Measurements from ENCODE around the gene PRDM2.
"Not testable (repeated sequence)": the region's sequence is repeated elsewhere in the genome, so short reads cannot be mapped to it uniquely, and the experiment has no call there.

Gene PRDM2

DNA sequence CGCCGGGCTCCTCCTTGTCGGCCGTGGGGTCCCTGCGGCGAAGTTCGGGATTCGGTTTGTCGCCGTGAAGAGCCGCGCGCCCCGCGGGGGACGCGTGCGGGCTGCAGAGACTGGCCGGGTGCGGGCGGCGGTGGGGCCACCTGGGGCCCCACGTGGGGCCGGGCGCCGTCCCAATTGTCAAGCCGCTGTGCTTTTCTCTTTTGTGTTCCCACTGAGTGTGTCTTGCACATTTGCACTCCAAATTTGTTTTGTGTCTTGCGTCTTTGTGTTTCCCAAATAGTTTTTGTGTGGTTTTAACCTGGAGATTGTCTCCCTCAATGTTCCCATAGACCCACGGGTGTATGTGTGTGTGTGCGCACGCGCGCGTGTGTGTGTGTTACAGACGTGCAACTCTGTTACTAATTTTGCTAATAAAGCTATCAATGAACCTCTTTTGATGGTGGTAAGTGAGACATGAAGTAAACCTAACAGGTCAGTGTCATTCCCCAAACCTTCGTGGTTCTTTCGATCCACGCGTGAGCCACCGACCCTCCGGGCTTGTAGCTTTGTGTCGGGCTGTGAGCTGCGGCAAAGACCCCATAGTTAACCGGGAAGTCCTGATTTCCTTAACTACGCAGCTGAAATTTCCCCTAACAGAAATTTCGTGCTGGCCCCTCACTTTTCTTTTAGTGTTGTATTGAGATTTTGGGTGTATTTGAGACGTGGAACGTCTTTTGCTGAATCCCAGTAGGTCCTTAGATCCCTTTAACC is 708 bp downstream of the PRDM2 start:
- DNase-seq (ENCODE audit: low spot score): no peak

DNA sequence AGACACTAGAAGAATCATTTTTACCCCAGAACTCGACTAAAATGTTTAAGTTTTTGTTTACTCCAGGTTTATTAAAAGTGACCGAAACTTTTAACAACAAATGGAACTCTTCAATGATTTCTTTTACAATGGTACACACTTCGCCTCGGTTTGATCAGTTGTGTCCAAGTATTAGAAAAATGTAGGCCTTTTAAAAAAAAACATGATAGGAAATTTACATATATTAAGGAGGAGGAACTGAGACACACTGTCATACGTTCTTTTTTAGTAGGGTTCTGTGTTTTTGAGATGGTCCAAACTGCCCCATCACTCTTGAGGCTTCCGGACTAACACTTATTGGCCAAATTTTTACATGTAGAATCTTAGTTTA is 1.3 kb downstream of the PRDM2 start:
- DNase-seq (ENCODE audit: low spot score): no peak

DNA sequence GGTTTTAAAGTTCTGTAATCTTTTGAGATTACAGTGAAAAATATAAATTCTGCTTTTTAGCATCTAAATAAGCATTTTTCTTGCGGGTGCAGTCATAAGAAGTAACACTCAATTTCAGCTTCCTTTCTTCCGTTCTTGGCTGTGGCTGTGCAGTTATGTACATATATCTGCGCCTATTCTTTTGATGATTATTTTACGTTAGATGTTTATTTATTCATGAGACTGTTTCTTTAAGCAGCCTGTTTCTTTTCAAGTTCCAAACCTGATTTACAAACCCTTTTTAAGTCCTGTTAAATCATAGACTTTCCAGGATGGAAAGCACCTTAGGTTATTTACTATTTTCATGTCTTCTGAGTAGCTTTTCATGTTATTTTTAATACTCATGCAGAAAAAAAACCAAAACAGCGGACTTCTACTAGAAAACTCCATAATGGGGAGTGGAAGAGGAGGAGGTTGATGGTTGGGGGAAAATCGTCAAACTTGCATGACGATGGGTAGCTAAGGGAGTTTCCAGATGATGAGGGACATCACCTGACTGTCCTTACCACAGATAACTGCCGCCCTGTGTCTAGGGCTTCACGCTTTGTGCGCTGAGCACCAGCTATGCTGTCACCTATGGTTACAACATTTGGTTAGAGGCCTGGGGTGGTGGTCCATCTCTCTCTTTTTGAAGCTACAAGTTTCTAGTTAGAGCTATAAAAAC is 2.6 kb downstream of the PRDM2 start:
- no peak for DNase-seq (ENCODE audit: low spot score)

DNA sequence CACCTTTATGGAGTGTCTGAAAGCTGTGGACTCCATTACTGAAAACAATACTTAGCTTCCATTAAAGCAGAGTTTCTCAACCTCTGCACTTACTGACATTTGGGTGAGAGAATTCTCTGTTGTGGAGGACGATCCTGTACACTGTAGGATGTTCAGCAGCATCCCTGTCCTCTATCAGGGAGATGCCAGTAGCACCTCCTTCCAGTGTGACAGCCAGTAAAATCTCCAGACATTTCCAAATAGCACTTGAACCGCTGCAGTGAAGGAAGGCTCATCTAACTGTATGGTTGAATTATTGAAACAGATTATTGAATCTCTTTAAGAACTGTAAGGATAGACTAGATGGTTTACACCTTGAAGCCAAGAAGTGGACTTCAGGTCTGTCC is 3.1 kb downstream of the PRDM2 start:
- no peak for DNase-seq (ENCODE audit: low spot score)

DNA sequence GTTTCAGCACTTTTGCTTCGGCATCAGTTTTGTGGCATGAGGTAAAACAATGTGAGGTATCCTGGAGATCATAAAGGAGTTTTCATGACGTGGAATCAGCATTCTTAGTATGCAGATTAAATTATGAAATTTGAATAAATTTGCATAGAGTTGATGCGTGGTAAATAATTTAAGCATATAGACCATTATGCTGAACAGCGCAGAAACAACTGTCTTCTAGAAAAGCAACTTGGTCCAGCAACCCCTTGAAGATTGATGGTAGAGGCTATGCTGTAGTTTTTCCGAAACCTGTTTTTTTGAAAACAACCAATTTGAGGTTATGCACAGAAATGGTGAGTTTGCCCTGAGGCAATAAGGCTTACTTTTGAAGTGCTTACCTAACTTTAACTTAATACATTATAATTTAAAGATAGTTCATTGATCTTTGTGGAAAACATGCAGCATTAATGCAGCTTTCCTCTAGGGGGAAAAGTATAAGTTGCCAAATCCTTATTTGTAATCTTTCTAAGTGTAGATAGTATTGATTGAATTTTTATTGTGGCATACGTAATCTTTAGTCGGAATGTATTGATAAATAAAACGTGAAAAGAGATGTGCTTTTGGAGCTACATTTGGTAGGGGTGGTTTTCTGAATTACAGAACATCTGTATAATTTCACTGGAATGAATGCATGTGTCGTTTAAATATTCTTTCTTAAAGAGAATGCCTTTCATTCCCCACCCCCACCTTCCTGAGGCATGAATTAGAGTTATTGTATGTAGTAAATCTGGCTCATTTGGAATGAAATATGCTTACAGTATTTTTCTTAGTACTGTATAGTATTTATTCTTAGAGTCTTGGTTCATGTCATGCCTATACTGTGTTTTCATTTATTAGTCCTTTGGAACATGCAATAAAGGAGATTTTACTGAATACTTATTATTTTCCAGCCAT is 3.8 kb downstream of the PRDM2 start:
- DNase-seq (ENCODE audit: low spot score): no peak

DNA sequence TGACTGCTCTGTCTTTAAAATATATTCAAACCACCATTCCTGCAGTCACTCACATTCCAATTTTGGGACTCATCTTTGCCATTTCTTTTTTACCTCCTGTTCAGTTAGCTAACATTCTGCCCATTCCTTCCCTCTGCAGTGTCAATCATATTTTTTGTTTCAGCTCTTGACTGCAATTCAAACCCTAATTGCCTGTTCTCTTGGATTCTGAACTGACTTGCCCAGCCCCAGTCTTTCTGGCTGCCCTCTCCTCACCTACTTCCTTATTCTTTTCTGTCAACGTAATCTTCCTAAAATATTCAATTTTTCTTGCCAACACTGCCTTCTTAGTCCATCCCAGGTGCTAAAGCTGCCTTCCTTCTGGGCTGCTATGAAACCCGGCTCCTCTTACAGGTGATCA is 6.1 kb downstream of the PRDM2 start:
- no peak for DNase-seq (ENCODE audit: low spot score)

DNA sequence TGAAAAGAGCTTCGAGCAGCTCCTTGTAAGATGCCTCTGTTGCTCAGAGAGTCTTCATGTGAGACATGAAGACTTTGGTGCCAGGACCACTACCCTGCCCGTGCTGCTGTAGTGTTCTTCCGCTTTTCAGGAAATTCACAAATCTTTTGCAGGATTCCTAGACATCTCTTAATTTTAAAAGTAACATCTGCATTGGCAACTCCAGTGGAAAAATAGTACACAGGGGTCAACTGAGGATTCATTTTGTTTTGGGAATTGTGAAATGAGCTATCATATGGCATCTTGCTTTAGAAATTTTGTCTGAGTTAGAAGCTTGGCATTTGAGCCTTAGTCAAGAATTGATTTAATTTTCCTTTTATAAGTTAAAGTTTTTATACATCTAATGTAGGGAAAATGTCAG is 7.2 kb downstream of the PRDM2 start:
- no peak for DNase-seq (ENCODE audit: low spot score)

DNA sequence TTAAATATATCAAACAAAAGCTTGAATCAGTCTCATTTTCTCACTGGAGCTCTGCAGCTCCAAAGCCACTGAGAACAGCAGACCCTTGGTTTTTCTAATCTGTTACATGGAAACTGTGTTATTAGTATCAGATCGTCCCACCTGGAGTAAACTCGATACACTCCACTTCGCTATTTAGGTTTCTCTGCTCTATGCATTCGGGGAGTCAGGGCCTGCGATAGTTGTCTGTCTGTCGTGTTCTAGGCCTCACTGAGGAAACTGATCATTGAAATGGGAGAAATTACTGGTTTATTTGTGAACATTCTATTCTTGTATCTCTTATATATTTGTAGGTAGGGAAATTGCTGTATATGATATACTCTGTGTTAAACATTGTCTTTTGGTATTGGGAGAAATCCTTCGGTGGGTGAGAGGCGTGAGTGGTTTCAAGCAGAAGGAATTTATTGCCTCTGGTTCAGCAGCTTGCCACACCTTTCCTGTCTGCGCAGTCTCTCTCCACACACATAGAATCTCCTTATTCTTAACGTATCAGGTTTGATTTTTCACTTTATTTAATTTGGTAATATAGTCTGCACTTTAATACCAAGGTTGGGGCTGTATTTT is 8.5 kb downstream of the PRDM2 start:
- no peak for DNase-seq (ENCODE audit: low spot score)

DNA sequence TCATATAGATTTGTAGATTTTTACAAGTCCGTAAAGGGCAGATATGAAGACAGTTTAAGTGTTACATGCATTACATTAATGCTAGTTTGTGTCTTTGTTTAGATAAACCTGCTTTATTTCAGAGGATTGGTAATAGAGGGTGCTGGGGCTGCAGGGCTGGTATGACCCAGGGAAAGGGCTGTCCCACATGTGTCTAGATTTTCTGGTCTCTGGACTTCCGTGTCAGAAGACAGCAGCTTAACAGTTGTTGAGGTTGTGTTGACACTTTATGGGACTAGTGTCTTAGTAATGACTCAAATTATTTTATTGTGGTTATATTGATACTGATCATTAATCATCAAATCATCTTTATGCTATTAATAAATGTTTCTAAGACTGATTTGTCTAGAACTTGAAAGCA is 10.1 kb downstream of the PRDM2 start:
- DNase-seq (ENCODE audit: low spot score): no peak

DNA sequence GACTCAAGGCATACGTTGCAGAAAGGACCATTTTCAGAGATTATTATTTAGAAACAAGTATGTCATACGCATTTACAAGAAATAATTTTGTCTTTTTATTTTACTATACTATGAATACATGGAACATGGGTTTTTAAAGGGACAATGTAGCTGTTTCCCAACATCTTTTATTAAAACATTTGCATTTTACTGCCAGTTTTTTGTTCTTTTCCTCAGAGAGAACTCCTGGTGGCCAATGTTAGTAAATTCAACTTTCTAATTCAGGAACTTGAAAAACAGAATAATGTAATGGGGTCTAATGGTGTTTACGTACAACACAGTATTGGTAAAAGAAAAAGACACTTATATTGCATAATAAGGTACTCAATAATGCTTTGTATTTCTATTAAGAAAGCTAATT is 14.9 kb downstream of the PRDM2 start:
- no peak for DNase-seq (ENCODE audit: low spot score)

DNA sequence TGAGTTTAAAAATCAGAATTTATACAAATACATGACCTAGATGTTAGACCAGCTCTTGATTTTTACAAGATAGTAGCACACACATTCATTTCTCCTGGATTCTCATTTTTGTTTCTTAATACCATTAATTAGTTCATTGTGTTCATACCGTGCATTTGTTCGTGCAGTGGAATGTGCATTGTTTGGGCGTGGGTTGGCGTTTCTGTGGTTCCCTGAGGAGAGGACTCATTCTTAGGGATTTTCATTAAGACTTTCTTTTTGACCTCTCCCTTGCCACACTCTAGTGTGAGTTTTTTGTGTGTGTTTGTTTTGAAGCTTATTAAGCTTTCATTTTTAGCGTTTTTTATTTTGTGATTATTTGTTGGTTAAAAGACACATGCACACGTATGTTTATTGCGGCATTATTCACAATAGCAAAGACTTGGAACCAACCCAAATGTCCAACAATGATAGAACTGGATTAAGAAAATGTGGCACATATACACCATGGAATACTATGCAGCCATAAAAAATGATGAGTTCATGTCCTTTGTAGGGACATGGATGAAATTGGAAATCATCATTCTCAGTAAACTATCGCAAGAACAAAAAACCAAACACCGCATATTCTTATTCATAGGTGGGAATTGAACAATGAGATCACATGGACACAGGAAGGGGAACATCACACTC is 15.8 kb downstream of the PRDM2 start:
- not testable (repeated sequence) for DNase-seq (ENCODE audit: low spot score)

DNA sequence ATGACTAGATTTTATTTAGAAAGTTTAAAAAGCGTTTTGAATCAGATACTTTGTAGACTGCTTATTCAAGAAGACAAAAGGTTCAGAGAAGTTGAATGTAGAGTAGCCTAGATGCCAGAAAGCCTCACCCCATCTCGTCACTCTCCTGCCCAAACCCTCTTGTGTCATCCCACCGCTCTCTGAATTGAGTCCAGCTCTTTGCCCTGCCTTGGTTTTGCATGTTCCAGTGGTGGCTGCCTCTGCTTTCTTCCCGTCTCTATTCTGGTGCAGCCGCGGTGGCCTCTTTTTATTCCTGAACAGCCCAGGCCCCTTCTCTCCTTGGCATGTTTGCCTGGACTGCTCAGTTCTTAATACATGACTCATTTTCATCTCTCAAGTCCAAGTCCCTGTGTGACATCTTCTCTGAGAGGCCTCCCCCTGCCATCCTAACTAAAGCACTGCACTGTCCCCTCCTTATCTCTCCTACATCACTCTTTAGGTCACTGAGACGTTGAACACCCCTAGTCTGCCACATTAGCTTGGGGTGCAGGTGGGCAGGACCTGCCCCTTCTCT is 22.9 kb downstream of the PRDM2 start:
- DNase-seq (ENCODE audit: low spot score): no peak

DNA sequence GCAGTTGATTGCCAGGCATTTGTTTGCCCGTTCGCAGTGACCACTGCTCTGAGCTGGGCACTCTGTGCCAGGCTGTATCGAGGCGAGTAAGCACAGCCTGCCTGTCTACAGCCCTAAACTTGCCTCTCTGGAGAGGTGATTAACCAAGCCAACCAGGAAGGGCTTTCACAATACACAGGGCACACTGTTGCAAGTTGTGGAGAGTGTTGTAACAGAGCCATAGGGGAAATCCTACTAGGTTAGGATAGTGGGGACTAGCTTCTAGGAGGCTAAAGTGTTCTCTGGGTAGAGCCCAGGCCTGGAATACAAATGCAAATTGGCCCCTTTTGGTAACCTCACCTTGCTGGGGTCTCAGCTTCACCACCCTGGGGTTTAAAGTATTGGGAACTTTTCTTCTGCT is 23.8 kb downstream of the PRDM2 start:
- no peak for DNase-seq (ENCODE audit: low spot score)

DNA sequence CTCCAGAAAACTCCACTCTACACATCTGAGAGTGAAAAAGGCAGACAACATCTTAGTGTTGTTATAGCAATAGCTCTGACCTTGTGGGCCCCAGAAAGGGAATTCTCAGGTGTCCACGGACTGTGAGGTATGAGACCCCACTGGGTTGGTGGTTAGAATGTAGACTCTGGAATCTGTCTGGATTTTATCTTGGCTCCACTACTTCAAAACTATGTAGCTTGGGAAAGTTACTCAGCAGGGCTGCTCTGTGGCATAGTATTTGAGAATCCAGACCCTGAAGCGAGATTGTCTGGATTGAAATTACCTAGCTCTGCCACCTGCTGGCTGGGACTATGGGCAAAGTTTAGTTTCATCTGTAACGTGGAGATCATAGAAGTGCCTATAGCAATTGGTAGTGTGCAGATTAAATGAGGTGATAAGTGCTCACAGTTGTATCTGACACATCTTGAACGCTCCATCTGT is 25.8 kb downstream of the PRDM2 start:
- DNase-seq (ENCODE audit: low spot score): no peak

DNA sequence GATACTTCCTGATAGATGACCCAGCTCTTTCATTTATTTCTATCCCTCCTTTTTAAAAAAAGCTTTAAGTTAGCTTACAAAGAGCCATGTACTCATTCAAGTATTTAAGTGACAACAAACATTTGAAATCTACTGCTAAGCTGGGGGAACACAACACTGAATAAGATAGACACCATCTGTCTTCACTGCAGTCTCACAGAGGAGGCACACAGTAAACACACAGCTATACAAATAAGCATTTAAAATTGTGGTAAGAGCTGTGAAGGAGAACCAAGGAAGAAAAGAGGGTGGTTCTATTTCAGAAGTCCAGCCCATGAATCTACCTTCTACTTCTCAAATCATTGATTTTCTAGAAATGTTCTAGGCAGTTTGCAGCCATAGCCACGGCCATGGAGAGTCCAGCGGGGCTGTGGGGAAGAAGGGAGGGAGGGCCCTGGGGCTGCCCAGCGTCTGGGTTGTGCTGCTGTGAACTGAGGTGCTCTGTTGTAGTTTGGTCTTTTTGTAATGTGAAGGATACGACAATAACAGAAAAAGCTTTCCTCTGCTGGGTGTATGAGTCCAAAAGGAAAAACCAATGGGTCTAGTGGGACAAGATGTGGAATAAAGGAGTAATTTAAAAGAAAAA is 28.2 kb downstream of the PRDM2 start:
- DNase-seq (ENCODE audit: low spot score): no peak

DNA sequence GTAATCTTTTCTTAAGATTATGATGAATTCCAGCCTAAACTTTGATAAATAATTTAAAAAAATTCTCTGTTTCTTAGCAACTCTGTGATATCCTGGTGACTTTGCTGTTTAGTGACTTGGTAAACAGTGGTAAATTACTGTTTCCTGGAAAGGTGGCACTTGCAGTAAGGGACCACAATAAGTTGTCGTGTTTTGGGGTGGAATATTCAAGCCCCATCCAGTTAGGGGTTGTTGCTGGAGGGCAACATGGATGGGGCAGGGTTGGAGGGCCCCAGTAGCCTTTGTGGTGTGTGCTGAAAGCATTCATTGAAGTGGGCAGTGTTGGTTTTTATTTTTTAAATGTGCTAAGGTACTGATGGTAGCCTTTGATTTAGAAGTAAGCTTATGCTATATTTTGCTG is 30.3 kb downstream of the PRDM2 start:
- no peak for DNase-seq (ENCODE audit: low spot score)

DNA sequence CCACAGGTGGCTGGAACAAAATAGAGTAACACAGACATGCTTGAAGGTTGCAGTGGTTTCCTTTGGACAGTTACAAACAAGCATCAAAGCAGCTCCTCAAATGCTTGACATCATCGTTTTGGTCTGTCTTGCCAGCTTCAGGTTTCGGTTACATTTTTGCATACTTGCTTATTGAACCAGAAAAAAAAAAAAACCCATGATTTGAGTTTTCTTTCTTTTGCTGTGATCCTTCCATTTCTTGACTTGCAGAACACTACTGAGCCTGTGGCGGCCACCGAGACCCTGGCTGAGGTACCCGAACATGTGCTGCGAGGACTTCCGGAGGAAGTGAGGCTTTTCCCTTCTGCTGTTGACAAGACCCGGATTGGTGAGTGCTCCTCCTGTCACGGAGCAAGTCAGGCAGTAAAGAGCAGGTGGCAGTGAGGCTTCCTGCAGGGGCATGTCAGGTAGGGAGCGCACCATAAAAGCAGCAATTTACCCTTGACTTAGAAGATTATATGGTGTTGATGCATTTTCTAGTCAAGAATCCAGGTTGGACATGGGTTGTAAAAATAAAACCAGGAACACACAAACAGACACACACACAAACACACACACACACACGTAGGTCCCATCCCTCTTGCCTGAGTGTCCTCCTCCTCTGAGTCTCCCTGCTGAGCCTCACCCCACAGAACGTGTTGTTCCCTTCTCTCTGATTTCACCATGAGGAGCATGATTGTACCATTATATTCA is 30.9 kb downstream of the PRDM2 start:
- no peak for DNase-seq (ENCODE audit: low spot score)

DNA sequence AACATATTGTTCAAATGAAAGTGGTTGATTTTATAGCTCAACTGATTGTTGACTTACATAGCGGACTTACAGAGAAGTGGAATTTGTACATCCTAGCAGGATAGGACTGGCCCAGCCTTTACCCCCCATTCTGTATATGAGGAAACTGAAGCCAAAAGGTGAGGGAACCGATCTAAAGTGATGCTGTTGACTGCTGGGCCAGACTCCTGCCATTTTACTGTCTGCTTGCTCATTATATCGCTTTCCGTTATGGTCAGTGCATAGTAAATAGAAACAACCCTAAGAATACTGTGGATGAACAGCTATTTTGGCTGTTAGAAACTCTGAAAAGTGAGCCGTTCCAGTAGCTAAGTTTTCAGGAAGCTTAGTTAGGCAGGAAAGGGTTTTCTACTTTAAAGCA is 31.9 kb downstream of the PRDM2 start:
- no peak for DNase-seq (ENCODE audit: low spot score)

DNA sequence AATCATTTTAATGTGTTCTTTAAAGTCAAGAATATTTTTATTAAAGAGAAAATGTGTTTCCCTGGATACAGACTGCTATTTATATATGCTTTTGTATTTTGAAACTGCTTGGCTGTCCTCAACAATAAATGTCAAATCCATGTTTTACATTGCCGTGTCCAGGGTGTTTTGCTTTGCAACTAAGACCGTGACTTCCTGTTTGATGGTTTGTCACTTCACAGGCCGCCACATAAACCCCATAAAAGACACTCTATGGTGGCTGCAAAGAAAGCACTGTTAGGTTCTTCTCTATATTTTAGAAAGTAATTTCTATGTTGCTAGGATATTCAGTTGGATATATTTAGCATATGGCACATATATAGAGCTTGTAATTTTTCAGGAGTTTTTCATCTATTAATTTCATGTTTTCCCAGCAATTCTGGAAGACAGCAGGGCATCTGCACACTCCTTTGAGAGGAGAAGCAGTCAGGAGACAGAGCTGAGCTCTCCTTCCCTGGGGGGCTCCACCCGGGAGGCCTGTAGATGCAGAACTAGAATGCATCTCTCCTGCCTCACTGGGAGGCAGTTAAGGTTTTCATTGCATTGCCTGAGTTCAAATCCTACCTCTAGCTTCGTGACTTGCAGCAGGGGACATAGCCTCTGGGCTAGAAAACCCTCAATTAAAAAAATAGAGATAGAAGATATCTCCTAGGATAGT is 33.1 kb downstream of the PRDM2 start:
- no peak for DNase-seq (ENCODE audit: low spot score)

DNA sequence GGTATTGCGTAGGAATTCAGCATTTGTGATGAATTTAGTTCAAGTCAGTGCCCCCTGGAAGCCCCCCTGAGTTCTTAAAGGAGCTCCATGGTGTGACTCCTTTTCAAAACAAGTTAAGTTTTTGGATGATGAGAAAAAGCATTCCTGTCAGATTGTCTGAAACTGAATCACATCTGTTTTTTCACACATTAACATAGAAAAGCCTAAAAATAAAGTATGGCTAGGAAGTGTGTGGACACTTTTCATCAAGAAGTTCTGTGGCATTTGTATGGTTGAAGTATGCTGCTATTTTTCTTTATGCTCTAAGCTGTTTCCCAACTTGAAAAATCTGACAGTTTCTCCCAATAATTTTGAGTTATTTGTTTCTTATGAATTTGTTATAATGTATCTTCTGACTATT is 33.7 kb downstream of the PRDM2 start:
- DNase-seq (ENCODE audit: low spot score): no peak
